Measurements from ENCODE around the gene CPSF3. TPM values are rescaled to one million over a fixed set of nuclear protein-coding genes. Genes with fewer than 3 reads are reported as not detected.

The CPSF3 gene
- total RNA-seq, 4 donors from 2014 or later: 18.6 to 43.9 (median 25.0) TPM

- no peak overlapping the region for H3K27ac ChIP-seq
- WGBS, 2 donors: 67 to 86% methylated on average over 7 of the region's 7 CpGs
- no peaks in the 10 kb centered on the region for H3K9me3 ChIP-seq
- peaks cover 0 to 59% (median 0%) of the 10 kb centered on the region in 3 donors for H3K36me3 ChIP-seq
- no peak overlapping the region for H3K4me3 ChIP-seq
- DNase-seq (ENCODE audit: low spot score in 2 of 2): no peak
- TF ChIP-seq CTCF (IDR thresholded peaks at IDR 0.05) (no peak), POLR2A (IDR thresholded peaks at IDR 0.05) (no peak), EP300 (IDR thresholded peaks at IDR 0.05) (no peak)
- H3K4me1 ChIP-seq: no peaks in the 10 kb centered on the region
- no peaks in the 10 kb centered on the region for H3K27me3 ChIP-seq
Observed at GRCh38 chr2:9465170-9465569, 41.7 kb downstream of the CPSF3 start.

GRCh38 chr2:9466147-9466683 is 42.8 kb downstream of the CPSF3 start:
- no peaks in the 10 kb centered on the region for H3K4me1 ChIP-seq
- no peaks in the 10 kb centered on the region for H3K27me3 ChIP-seq
- peaks cover 0 to 54% (median 0%) of the 10 kb centered on the region in 3 donors for H3K36me3 ChIP-seq
- TF ChIP-seq CTCF (IDR thresholded peaks at IDR 0.05) (no peak), EP300 (IDR thresholded peaks at IDR 0.05) (no peak), POLR2A (IDR thresholded peaks at IDR 0.05) (no peak)
- no peak for DNase-seq (ENCODE audit: low spot score in 2 of 2)
- no peaks in the 10 kb centered on the region for H3K9me3 ChIP-seq
- no peak overlapping the region for H3K4me3 ChIP-seq
- H3K27ac ChIP-seq: no peak overlapping the region
- WGBS, 2 donors: 80 to 94% methylated on average over 31 to 46 of the region's 46 CpGs

GRCh38 chr2:9467687-9468086 is 44.2 kb downstream of the CPSF3 start:
- Histone ChIP-seq H3K36me3 (peaks cover 0 to 56% (median 0%) of the 10 kb centered on the region in 3 donors), H3K4me3 (no peak overlapping the region), H3K9me3 (no peaks in the 10 kb centered on the region), H3K4me1 (no peaks in the 10 kb centered on the region), H3K27me3 (no peaks in the 10 kb centered on the region), H3K27ac (no peak overlapping the region)
- WGBS, 2 donors: 85 to 88% methylated on average over 10 of the region's 10 CpGs
- TF ChIP-seq POLR2A (IDR thresholded peaks at IDR 0.05) (no peak), EP300 (IDR thresholded peaks at IDR 0.05) (no peak), CTCF (IDR thresholded peaks at IDR 0.05) (no peak)
- DNase-seq (ENCODE audit: low spot score in 2 of 2): no peak

DNA sequence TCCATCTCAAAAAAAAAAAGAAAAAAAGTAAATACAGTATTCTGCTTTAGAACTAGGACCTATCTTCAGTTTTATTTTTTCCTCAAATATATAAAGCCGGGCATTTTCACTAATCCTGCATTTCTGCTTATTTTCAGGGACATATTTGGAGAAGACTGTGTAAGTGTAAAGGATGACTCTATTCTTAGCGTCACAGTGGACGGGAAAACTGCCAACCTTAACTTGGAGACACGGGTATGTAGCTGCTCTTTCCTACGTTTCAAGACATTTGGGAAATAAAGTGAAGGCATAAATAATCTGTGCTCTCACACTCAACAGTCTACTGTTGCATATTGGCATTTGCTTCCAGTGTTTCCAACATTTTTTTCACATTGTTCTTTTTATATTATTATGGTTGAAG is 47.8 kb downstream of the CPSF3 start:
- no peak overlapping the region for H3K27ac ChIP-seq
- peaks cover 0 to 18% (median 15%) of the 10 kb centered on the region in 4 donors for H3K4me1 ChIP-seq
- no peak for DNase-seq (ENCODE audit: low spot score in 2 of 2)
- H3K27me3 ChIP-seq: no peaks in the 10 kb centered on the region
- no peak for TF ChIP-seq EP300 (IDR thresholded peaks at IDR 0.05)
- TF ChIP-seq CTCF (IDR thresholded peaks at IDR 0.05): no peak
- no peak for TF ChIP-seq POLR2A (IDR thresholded peaks at IDR 0.05)
- H3K4me3 ChIP-seq: no peak overlapping the region
- no peaks in the 10 kb centered on the region for H3K9me3 ChIP-seq
- 87 to 92% methylated on average over 5 of the region's 5 CpGs for whole genome bisulfite sequencing, 2 donors
- H3K36me3 ChIP-seq: peaks cover 0 to 40% (median 0%) of the 10 kb centered on the region in 3 donors

- TF ChIP-seq CTCF (IDR thresholded peaks at IDR 0.05): no peak
- TF ChIP-seq EP300 (IDR thresholded peaks at IDR 0.05): no peak
- TF ChIP-seq POLR2A (IDR thresholded peaks at IDR 0.05): no peak
- H3K4me1 ChIP-seq: peaks cover 0 to 31% (median 16%) of the 10 kb centered on the region in 4 donors
- H3K4me3 ChIP-seq: no peak overlapping the region
- H3K27me3 ChIP-seq: no peaks in the 10 kb centered on the region
- DNase-seq (ENCODE audit: low spot score in 2 of 2): no peak
- no peaks in the 10 kb centered on the region for H3K9me3 ChIP-seq
- WGBS, 2 donors: 74 to 81% methylated on average over 9 of the region's 9 CpGs
- H3K36me3 ChIP-seq: peaks cover 0 to 46% (median 0%) of the 10 kb centered on the region in 3 donors
- no peak overlapping the region for H3K27ac ChIP-seq
Observed at GRCh38 chr2:9472511-9472910, 49.1 kb downstream of the CPSF3 start.
